ENCODE data around the gene HDAC9.

Gene HDAC9

GRCh38 chr7:18521945-18522566 is 26.5 kb downstream of the HDAC9 start:
- Histone ChIP-seq H3K36me3 (ENCODE audit: control insufficient read depth, insufficient read depth, low read length) (no peaks in the 10 kb centered on the region), H3K4me3 (ENCODE audit: low read length) (no peak overlapping the region), H3K27ac (ENCODE audit: low read length) (no peak overlapping the region), H3K9me3 (ENCODE audit: control insufficient read depth, insufficient read depth, low read length) (no peaks in the 10 kb centered on the region), H3K4me1 (ENCODE audit: control insufficient read depth, insufficient read depth, low read length) (no peaks in the 10 kb centered on the region), H3K27me3 (ENCODE audit: control insufficient read depth, insufficient read depth, low read length) (no peaks in the 10 kb centered on the region)
- no CpG with 5 or more reads among the region's 5 CpGs for WGBS (ENCODE audit: insufficient coverage, insufficient read length)
- no peak for DNase-seq (ENCODE audit: low read depth, low spot score)

GRCh38 chr7:18524248-18524647 is 28.7 kb downstream of the HDAC9 start:
- Histone ChIP-seq H3K36me3 (ENCODE audit: control insufficient read depth, insufficient read depth, low read length) (no peaks in the 10 kb centered on the region), H3K4me3 (ENCODE audit: low read length) (no peak overlapping the region), H3K27me3 (ENCODE audit: control insufficient read depth, insufficient read depth, low read length) (no peaks in the 10 kb centered on the region), H3K27ac (ENCODE audit: low read length) (no peak overlapping the region), H3K4me1 (ENCODE audit: control insufficient read depth, insufficient read depth, low read length) (no peaks in the 10 kb centered on the region), H3K9me3 (ENCODE audit: control insufficient read depth, insufficient read depth, low read length) (no peaks in the 10 kb centered on the region)
- no peak for DNase-seq (ENCODE audit: low read depth, low spot score)
- no CpG with 5 or more reads among the region's 3 CpGs for WGBS (ENCODE audit: insufficient coverage, insufficient read length)

GRCh38 chr7:18526368-18526878 is 30.9 kb downstream of the HDAC9 start:
- H3K4me1 ChIP-seq (ENCODE audit: control insufficient read depth, insufficient read depth, low read length) = no peaks in the 10 kb centered on the region
- no peak overlapping the region for H3K27ac ChIP-seq (ENCODE audit: low read length)
- DNase-seq (ENCODE audit: low read depth, low spot score) = no peak
- no peak overlapping the region for H3K4me3 ChIP-seq (ENCODE audit: low read length)
- no peaks in the 10 kb centered on the region for H3K27me3 ChIP-seq (ENCODE audit: control insufficient read depth, insufficient read depth, low read length)
- no peaks in the 10 kb centered on the region for H3K36me3 ChIP-seq (ENCODE audit: control insufficient read depth, insufficient read depth, low read length)
- H3K9me3 ChIP-seq (ENCODE audit: control insufficient read depth, insufficient read depth, low read length) = no peaks in the 10 kb centered on the region

GRCh38 chr7:18529239-18529638 is 33.7 kb downstream of the HDAC9 start:
- no CpG with 5 or more reads among the region's 1 CpG for WGBS (ENCODE audit: insufficient coverage, insufficient read length)
- H3K4me3 ChIP-seq (ENCODE audit: low read length) = no peak overlapping the region
- DNase-seq (ENCODE audit: low read depth, low spot score) = no peak
- no peak overlapping the region for H3K27ac ChIP-seq (ENCODE audit: low read length)
- H3K4me1 ChIP-seq (ENCODE audit: control insufficient read depth, insufficient read depth, low read length) = no peaks in the 10 kb centered on the region
- H3K27me3 ChIP-seq (ENCODE audit: control insufficient read depth, insufficient read depth, low read length) = no peaks in the 10 kb centered on the region
- no peaks in the 10 kb centered on the region for H3K36me3 ChIP-seq (ENCODE audit: control insufficient read depth, insufficient read depth, low read length)
- no peaks in the 10 kb centered on the region for H3K9me3 ChIP-seq (ENCODE audit: control insufficient read depth, insufficient read depth, low read length)

GRCh38 chr7:18530224-18531179 is 35.0 kb downstream of the HDAC9 start:
- Histone ChIP-seq H3K36me3 (ENCODE audit: control insufficient read depth, insufficient read depth, low read length) (no peaks in the 10 kb centered on the region), H3K4me1 (ENCODE audit: control insufficient read depth, insufficient read depth, low read length) (no peaks in the 10 kb centered on the region), H3K27me3 (ENCODE audit: control insufficient read depth, insufficient read depth, low read length) (no peaks in the 10 kb centered on the region), H3K9me3 (ENCODE audit: control insufficient read depth, insufficient read depth, low read length) (no peaks in the 10 kb centered on the region), H3K4me3 (ENCODE audit: low read length) (no peak overlapping the region), H3K27ac (ENCODE audit: low read length) (no peak overlapping the region)
- WGBS (ENCODE audit: insufficient coverage, insufficient read length) = 100% methylated on average over 1 of the region's 5 CpGs
- no peak for DNase-seq (ENCODE audit: low read depth, low spot score)

- no peak for DNase-seq (ENCODE audit: low read depth, low spot score)
- Histone ChIP-seq H3K36me3 (ENCODE audit: control insufficient read depth, insufficient read depth, low read length) (no peaks in the 10 kb centered on the region), H3K4me1 (ENCODE audit: control insufficient read depth, insufficient read depth, low read length) (no peaks in the 10 kb centered on the region), H3K9me3 (ENCODE audit: control insufficient read depth, insufficient read depth, low read length) (no peaks in the 10 kb centered on the region), H3K4me3 (ENCODE audit: low read length) (no peak overlapping the region), H3K27ac (ENCODE audit: low read length) (no peak overlapping the region), H3K27me3 (ENCODE audit: control insufficient read depth, insufficient read depth, low read length) (no peaks in the 10 kb centered on the region)
- 100% methylated on average over 1 of the region's 3 CpGs for WGBS (ENCODE audit: insufficient coverage, insufficient read length)
Observed at GRCh38 chr7:18531539-18531938, 36.0 kb downstream of the HDAC9 start.

GRCh38 chr7:18532813-18533212 is 37.3 kb downstream of the HDAC9 start:
- no peak overlapping the region for H3K27ac ChIP-seq (ENCODE audit: low read length)
- no peaks in the 10 kb centered on the region for H3K4me1 ChIP-seq (ENCODE audit: control insufficient read depth, insufficient read depth, low read length)
- DNase-seq (ENCODE audit: low read depth, low spot score) = no peak
- no CpG with 5 or more reads among the region's 2 CpGs for WGBS (ENCODE audit: insufficient coverage, insufficient read length)
- H3K4me3 ChIP-seq (ENCODE audit: low read length) = no peak overlapping the region
- H3K27me3 ChIP-seq (ENCODE audit: control insufficient read depth, insufficient read depth, low read length) = no peaks in the 10 kb centered on the region
- no peaks in the 10 kb centered on the region for H3K9me3 ChIP-seq (ENCODE audit: control insufficient read depth, insufficient read depth, low read length)
- H3K36me3 ChIP-seq (ENCODE audit: control insufficient read depth, insufficient read depth, low read length) = no peaks in the 10 kb centered on the region

- WGBS (ENCODE audit: insufficient coverage, insufficient read length) = no CpG with 5 or more reads among the region's 5 CpGs
- no peaks in the 10 kb centered on the region for H3K9me3 ChIP-seq (ENCODE audit: control insufficient read depth, insufficient read depth, low read length)
- DNase-seq (ENCODE audit: low read depth, low spot score) = no peak
- H3K27ac ChIP-seq (ENCODE audit: low read length) = no peak overlapping the region
- H3K4me3 ChIP-seq (ENCODE audit: low read length) = no peak overlapping the region
- no peaks in the 10 kb centered on the region for H3K27me3 ChIP-seq (ENCODE audit: control insufficient read depth, insufficient read depth, low read length)
- no peaks in the 10 kb centered on the region for H3K4me1 ChIP-seq (ENCODE audit: control insufficient read depth, insufficient read depth, low read length)
- H3K36me3 ChIP-seq (ENCODE audit: control insufficient read depth, insufficient read depth, low read length) = no peaks in the 10 kb centered on the region
Observed at GRCh38 chr7:18534481-18534880, 38.9 kb downstream of the HDAC9 start.

GRCh38 chr7:18535810-18536415 is 40.4 kb downstream of the HDAC9 start:
- DNase-seq (ENCODE audit: low read depth, low spot score) = no peak
- Histone ChIP-seq H3K4me3 (ENCODE audit: low read length) (no peak overlapping the region), H3K27me3 (ENCODE audit: control insufficient read depth, insufficient read depth, low read length) (no peaks in the 10 kb centered on the region), H3K27ac (ENCODE audit: low read length) (no peak overlapping the region), H3K9me3 (ENCODE audit: control insufficient read depth, insufficient read depth, low read length) (no peaks in the 10 kb centered on the region), H3K4me1 (ENCODE audit: control insufficient read depth, insufficient read depth, low read length) (no peaks in the 10 kb centered on the region), H3K36me3 (ENCODE audit: control insufficient read depth, insufficient read depth, low read length) (no peaks in the 10 kb centered on the region)
- whole genome bisulfite sequencing (ENCODE audit: insufficient coverage, insufficient read length) = no CpG with 5 or more reads among the region's 2 CpGs

GRCh38 chr7:18536486-18536885 is 40.9 kb downstream of the HDAC9 start:
- Histone ChIP-seq H3K9me3 (ENCODE audit: control insufficient read depth, insufficient read depth, low read length) (no peaks in the 10 kb centered on the region), H3K4me1 (ENCODE audit: control insufficient read depth, insufficient read depth, low read length) (no peaks in the 10 kb centered on the region), H3K4me3 (ENCODE audit: low read length) (no peak overlapping the region), H3K27ac (ENCODE audit: low read length) (no peak overlapping the region), H3K36me3 (ENCODE audit: control insufficient read depth, insufficient read depth, low read length) (no peaks in the 10 kb centered on the region), H3K27me3 (ENCODE audit: control insufficient read depth, insufficient read depth, low read length) (no peaks in the 10 kb centered on the region)
- WGBS (ENCODE audit: insufficient coverage, insufficient read length) = no CpG with 5 or more reads among the region's 1 CpG
- no peak for DNase-seq (ENCODE audit: low read depth, low spot score)
